ENCODE data around the gene PTCHD4.
"Not testable (repeated sequence)": the region's sequence is repeated elsewhere in the genome, so short reads cannot be mapped to it uniquely, and the experiment has no call there.

PTCHD4 gene

DNA sequence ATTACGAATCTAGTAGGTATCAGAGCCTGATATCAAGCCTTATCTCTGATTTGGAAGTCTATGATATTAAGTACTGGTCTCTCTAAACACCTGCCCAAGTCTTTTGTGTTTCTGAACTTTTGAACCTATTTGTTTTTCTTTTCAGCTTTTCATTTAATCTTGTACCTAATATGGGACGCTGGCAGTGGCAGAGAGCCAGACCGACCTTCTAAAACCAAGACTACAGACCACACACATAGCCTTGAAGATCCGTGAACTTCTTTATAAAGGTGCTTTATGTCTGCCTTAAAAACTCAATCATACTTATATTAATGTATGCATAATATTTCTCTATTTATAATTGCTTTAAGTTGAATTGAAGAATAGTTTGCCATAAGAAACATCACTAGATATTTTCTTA lies 12.6 kb upstream of the PTCHD4 start:
- Histone ChIP-seq H3K4me3 (ENCODE audit: low read depth, low read length) (no peak overlapping the region), H3K79me2 (ENCODE audit: control insufficient read depth, insufficient read depth, low read length, unreplicated experiment) (no peaks in the 10 kb centered on the region), H3K27ac (ENCODE audit: low read depth, low read length) (no peak overlapping the region), H2AFZ (ENCODE audit: low read length, unreplicated experiment) (no peak overlapping the region), H3K4me1 (ENCODE audit: control insufficient read depth, insufficient read depth, low read length, unreplicated experiment) (no peaks in the 10 kb centered on the region), H3K27me3 (ENCODE audit: insufficient read depth, low read length) (no peaks in the 10 kb centered on the region), H3K36me3 (ENCODE audit: insufficient read depth, low read length) (no peaks in the 10 kb centered on the region)

DNA sequence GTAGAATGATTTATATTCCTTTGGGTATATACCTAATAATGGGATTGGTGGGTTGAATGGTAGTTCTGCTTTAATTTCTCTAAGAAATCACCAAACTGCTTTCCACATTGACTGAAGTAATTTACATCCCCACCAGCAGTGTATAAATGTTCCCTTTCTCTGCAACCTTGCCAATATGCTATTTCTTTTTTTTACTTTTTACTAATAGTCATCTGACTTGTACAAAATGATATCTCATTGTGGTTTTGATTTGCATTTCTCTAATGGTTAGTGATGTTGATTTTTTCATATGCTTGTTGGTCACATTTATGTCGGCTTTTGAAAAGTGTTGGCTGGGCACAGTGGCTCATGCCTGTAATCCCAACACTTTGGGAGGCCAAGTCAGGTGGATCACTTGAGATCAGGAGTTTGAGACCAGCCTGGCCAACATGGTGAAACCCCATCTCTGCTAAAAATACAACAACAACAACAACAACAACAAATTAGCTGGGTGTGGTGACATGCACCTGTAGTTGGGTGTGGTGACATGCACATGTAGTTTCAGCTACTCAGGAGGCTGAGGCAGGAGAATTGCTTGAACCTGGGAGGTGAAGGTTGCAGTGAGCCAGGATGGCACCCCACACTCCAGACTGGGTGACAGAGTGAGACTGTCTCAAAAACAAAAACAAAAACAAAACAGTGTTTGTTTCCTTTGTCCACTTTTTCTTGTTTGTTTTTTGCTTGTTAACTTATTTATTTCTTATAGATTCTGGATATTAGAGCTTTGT lies 11.2 kb upstream of the PTCHD4 start:
- H3K36me3 ChIP-seq (ENCODE audit: insufficient read depth, low read length); H3K79me2 ChIP-seq (ENCODE audit: control insufficient read depth, insufficient read depth, low read length, unreplicated experiment); H3K27ac ChIP-seq (ENCODE audit: low read depth, low read length); H3K27me3 ChIP-seq (ENCODE audit: insufficient read depth, low read length); H2AFZ ChIP-seq (ENCODE audit: low read length, unreplicated experiment); H3K4me3 ChIP-seq (ENCODE audit: low read depth, low read length); H3K4me1 ChIP-seq (ENCODE audit: control insufficient read depth, insufficient read depth, low read length, unreplicated experiment): not testable (repeated sequence)

DNA sequence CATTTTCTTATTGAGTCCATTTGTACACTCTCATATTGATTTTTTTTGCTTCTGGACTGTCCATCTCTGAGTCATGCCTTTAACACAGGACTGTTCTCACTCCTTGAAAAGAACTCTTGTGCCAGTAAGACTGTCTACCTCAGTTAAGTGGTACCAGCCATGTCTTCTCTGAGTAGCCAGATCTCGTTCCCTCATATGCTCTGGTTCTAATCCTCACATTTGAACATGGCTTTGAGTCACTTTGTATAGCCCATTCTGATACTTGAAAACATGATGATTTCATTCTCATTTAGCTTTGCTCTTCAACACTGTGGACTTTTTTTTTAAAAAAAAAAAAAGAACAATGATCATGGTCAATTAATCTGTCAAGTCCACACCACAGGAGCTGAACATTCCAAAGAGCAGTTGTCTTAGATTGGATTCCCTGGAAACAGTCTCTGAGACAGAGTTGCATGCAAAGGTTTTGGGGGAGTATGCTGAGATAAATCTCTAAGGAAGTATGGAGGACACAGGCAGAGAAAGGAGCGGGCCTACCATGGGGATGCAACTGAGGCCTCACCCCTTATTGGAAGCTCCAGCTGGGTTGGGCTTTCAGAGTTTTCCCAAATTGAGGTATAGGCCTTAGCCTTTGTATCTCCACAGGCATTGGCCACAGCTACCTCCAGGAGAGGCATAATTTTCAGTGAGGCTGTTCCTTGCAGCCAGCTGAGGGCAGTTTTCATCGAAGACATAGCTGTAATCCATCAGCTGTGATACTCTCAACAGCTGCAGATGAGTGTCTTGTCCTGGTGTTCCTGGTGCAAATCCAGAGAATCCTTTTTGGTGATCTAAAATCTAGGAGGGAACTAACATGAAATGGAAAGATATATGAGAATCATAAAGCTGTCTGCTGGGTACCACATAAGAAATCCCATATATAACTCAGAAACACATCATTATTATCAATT lies 6.0 kb upstream of the PTCHD4 start:
- Histone ChIP-seq H3K27me3 (ENCODE audit: insufficient read depth, low read length) (no peaks in the 10 kb centered on the region), H3K4me3 (ENCODE audit: low read depth, low read length) (no peak overlapping the region), H2AFZ (ENCODE audit: low read length, unreplicated experiment) (no peak overlapping the region), H3K4me1 (ENCODE audit: control insufficient read depth, insufficient read depth, low read length, unreplicated experiment) (no peaks in the 10 kb centered on the region), H3K27ac (ENCODE audit: low read depth, low read length) (no peak overlapping the region), H3K79me2 (ENCODE audit: control insufficient read depth, insufficient read depth, low read length, unreplicated experiment) (no peaks in the 10 kb centered on the region), H3K36me3 (ENCODE audit: insufficient read depth, low read length) (no peaks in the 10 kb centered on the region)

DNA sequence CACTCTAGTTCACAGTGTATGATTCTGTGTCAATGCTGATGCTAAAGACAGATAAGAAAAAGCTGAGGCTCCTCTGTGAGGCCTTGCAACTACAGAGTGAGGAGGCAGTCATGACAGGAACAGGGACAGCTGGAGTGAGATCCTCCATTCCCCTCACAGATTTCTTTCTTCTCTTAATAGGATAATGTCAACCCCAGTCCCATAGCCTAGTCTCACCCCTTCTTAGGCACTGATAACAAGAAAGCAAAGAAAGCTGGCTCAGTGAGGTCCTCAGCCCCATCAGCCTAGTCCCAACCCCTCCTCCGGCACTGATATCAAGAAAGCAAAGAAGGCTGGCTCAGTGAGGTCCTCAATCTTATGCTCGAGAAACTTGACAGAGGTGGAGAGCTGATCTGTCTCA lies 2.1 kb upstream of the PTCHD4 start:
- H3K27me3 ChIP-seq (ENCODE audit: insufficient read depth, low read length) = no peaks in the 10 kb centered on the region

DNA sequence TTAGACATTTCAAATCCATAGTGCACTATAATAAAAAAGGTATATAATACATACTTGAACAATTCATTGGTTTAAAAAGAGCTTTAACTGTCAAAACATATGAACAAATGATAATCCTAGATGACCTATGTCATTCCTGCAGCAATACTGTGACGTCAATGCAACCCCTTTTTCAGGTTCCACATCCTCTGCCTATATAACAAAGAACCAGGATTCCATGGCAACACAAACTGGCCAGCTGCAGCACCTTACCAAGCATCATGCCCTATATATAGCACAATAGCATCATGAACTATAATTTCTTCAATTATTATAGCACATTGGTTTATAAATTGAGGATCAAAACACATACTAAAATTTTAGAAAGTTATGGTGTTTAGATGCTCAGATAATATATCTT lies 578 bp upstream of the PTCHD4 start:
- no peak overlapping the region for H2AFZ ChIP-seq (ENCODE audit: low read length, unreplicated experiment)
- no peak overlapping the region for H3K27ac ChIP-seq (ENCODE audit: low read depth, low read length)
- H3K79me2 ChIP-seq (ENCODE audit: control insufficient read depth, insufficient read depth, low read length, unreplicated experiment) = no peaks in the 10 kb centered on the region
- no peak overlapping the region for H3K4me3 ChIP-seq (ENCODE audit: low read depth, low read length)
- no peaks in the 10 kb centered on the region for H3K36me3 ChIP-seq (ENCODE audit: insufficient read depth, low read length)
- H3K4me1 ChIP-seq (ENCODE audit: control insufficient read depth, insufficient read depth, low read length, unreplicated experiment) = peaks cover 7% of the 10 kb centered on the region
- no peaks in the 10 kb centered on the region for H3K27me3 ChIP-seq (ENCODE audit: insufficient read depth, low read length)

More for the DNA sequence above, 2.1 kb upstream of the PTCHD4 start:
- Histone ChIP-seq H3K27ac (ENCODE audit: low read depth, low read length) (no peak overlapping the region), H3K79me2 (ENCODE audit: control insufficient read depth, insufficient read depth, low read length, unreplicated experiment) (no peaks in the 10 kb centered on the region), H3K36me3 (ENCODE audit: insufficient read depth, low read length) (no peaks in the 10 kb centered on the region), H3K4me3 (ENCODE audit: low read depth, low read length) (no peak overlapping the region), H2AFZ (ENCODE audit: low read length, unreplicated experiment) (no peak overlapping the region), H3K4me1 (ENCODE audit: control insufficient read depth, insufficient read depth, low read length, unreplicated experiment) (peaks cover 7% of the 10 kb centered on the region)

DNA sequence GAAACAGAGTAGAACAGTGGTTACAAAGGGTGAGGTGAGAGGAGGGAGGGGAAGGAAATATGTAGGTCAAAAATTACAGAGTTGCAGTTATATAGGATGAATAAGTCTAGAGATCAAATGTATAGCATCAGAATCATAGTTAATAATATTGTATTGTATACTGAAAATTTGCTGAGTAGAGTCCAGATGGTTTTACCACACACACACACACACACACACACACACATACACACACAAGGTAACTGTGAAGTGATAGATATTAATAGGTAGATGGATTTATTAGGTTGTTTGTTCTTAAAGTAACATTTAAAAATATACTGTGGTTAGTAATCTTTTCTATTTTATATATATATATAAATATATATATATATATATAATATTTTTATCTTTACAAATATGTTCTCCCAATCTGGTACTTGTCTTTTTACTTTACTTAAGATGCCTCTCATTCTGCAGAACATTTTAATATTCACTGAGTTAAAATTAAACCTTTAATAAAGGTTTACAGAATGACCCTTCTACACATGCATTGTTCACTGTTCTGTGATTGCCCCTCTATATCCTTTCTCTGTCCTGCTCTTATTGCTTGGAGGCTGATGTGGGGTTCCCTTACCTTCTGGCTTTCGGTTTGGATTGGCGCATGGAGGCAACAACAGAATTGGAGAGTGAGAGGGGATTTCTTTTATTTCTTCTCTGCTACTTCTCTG lies 408 bp downstream of the PTCHD4 start:
- Histone ChIP-seq H3K27me3 (ENCODE audit: insufficient read depth, low read length) (no peaks in the 10 kb centered on the region), H3K79me2 (ENCODE audit: control insufficient read depth, insufficient read depth, low read length, unreplicated experiment) (no peaks in the 10 kb centered on the region), H3K4me3 (ENCODE audit: low read depth, low read length) (peak overlapping the region; percentile 52), H3K4me1 (ENCODE audit: control insufficient read depth, insufficient read depth, low read length, unreplicated experiment) (peaks cover 7% of the 10 kb centered on the region), H3K27ac (ENCODE audit: low read depth, low read length) (peak overlapping the region; percentile 42; the same call in 1 of the 2 replicates), H3K36me3 (ENCODE audit: insufficient read depth, low read length) (no peaks in the 10 kb centered on the region), H2AFZ (ENCODE audit: low read length, unreplicated experiment) (peak overlapping the region; percentile 91)

DNA sequence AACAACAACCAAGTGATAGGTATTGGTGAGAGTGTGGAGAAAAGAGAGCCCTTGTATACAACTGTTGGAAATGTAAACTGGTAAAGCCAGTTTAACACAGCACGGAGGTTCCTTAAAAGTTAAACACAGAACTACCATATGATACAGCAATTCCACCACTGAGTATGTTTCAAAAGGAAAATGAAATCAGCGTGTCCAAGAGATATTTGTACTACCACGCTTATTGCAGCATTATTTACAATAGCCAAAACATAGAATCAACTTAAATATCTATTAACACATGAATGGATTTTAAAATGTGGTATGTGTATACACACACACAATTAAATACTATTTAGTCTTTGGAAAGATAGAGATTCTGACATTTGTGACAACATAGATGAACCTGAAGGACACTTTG lies 1.1 kb downstream of the PTCHD4 start:
- no peaks in the 10 kb centered on the region for H3K79me2 ChIP-seq (ENCODE audit: control insufficient read depth, insufficient read depth, low read length, unreplicated experiment)

DNA sequence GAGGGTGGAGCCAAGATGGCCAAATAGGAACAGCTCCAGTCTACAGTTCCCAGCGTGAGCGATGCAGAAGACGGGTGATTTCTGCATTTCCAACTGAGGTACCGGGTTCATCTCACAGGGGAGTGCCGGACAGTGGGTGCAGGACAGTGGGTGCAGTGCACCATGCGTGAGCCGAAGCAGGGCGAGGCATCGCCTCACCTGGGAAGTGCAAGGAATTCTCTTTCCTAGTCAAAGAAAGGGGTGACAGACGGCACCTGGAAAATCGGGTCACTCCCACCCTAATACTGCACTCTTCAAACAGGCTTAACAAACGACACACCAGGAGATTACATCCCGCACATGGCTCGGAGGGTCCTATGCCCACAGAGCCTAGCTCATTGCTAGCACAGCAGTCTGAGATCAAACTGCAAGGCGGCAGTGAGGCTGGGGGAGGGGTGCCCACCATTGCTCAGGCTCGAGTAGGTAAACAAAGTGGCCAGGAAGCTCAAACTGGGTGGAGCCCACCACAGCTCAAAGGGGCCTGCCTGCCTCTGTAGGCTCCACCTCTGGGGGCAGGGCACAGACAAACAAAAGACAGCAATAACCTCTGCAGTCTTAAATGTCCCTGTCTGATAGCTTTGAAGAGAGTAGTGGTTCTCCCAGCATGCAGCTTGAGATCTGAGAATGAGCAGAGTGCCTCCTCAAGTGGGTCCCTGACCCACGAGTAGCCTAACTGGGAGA lies 8.4 kb downstream of the PTCHD4 start:
- not testable (repeated sequence) for H3K4me3 ChIP-seq (ENCODE audit: low read depth, low read length); H3K36me3 ChIP-seq (ENCODE audit: insufficient read depth, low read length); H2AFZ ChIP-seq (ENCODE audit: low read length, unreplicated experiment); H3K27me3 ChIP-seq (ENCODE audit: insufficient read depth, low read length); H3K27ac ChIP-seq (ENCODE audit: low read depth, low read length); H3K79me2 ChIP-seq (ENCODE audit: control insufficient read depth, insufficient read depth, low read length, unreplicated experiment)
- H3K4me1 ChIP-seq (ENCODE audit: control insufficient read depth, insufficient read depth, low read length, unreplicated experiment) = peaks cover 13% of the 10 kb centered on the region

More for the DNA sequence above, 1.1 kb downstream of the PTCHD4 start:
- Histone ChIP-seq H3K27me3 (ENCODE audit: insufficient read depth, low read length) (no peaks in the 10 kb centered on the region), H2AFZ (ENCODE audit: low read length, unreplicated experiment) (no peak overlapping the region), H3K4me1 (ENCODE audit: control insufficient read depth, insufficient read depth, low read length, unreplicated experiment) (peaks cover 7% of the 10 kb centered on the region), H3K4me3 (ENCODE audit: low read depth, low read length) (peak overlapping the region; percentile 26), H3K36me3 (ENCODE audit: insufficient read depth, low read length) (no peaks in the 10 kb centered on the region), H3K27ac (ENCODE audit: low read depth, low read length) (no peak overlapping the region)

DNA sequence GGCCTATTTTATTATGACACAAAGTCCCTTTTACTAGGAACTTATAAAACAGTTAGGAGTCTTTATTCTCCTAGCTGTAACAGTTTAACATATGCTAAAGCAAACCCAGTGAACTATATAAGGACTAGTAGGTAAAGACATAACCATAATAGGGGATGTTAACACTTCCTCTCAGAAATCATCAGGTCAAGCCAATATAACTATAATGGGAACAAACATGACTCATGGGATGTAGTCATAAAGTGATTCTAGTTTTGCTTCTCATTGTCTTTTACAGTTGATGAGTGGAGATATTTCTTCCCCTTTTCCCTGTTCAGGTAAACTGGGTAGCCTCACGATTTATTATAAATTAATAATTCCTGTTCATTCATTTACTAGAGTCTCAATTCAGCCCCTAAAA lies 9.7 kb downstream of the PTCHD4 start:
- H2AFZ ChIP-seq (ENCODE audit: low read length, unreplicated experiment) = no peak overlapping the region
- H3K79me2 ChIP-seq (ENCODE audit: control insufficient read depth, insufficient read depth, low read length, unreplicated experiment) = no peaks in the 10 kb centered on the region
- no peaks in the 10 kb centered on the region for H3K27me3 ChIP-seq (ENCODE audit: insufficient read depth, low read length)
- no peaks in the 10 kb centered on the region for H3K36me3 ChIP-seq (ENCODE audit: insufficient read depth, low read length)
- H3K4me1 ChIP-seq (ENCODE audit: control insufficient read depth, insufficient read depth, low read length, unreplicated experiment) = peaks cover 13% of the 10 kb centered on the region
- 0 out of 2 replicates have a peak overlapping the region, but pooled peaks have one; percentile 3 for H3K27ac ChIP-seq (ENCODE audit: low read depth, low read length)
- H3K4me3 ChIP-seq (ENCODE audit: low read depth, low read length) = no peak overlapping the region

DNA sequence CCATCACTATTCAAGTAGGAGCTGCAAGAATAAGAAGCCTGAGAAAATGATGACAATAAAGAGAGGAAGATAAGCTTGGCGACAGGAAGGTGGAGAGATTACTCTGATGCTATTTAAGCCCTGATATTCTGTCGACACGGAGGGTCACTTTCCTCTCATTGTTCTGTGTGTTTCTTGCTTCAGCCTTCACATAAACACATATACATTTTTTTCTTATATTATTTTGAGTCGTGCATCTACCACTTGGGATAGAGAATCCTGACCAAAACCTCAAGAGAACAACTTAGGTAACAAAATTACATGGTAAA lies 10.5 kb downstream of the PTCHD4 start:
- no peaks in the 10 kb centered on the region for H3K36me3 ChIP-seq (ENCODE audit: insufficient read depth, low read length)
- H3K79me2 ChIP-seq (ENCODE audit: control insufficient read depth, insufficient read depth, low read length, unreplicated experiment) = no peaks in the 10 kb centered on the region
- H3K27me3 ChIP-seq (ENCODE audit: insufficient read depth, low read length) = no peaks in the 10 kb centered on the region
- no peak overlapping the region for H2AFZ ChIP-seq (ENCODE audit: low read length, unreplicated experiment)
- H3K4me1 ChIP-seq (ENCODE audit: control insufficient read depth, insufficient read depth, low read length, unreplicated experiment) = peaks cover 13% of the 10 kb centered on the region
- H3K4me3 ChIP-seq (ENCODE audit: low read depth, low read length) = no peak overlapping the region
- no peak overlapping the region for H3K27ac ChIP-seq (ENCODE audit: low read depth, low read length)
